Central memory CD8-positive, alpha-beta T cell (primary cell): Measurements from ENCODE around the gene STT3B.

Experiments
- ATAC-seq: fragments of 150-1000 bp; cut with Tn5 transposase; replicated peaks from 2 replicates; pipeline ENCODE4 v1.10.0; 2022; ENCODE audit warnings: mild to moderate bottlenecking, moderate FRiP score, moderate number of reproducible peaks; ENCODE audit not compliant: poor library complexity, severe bottlenecking; ENCODE audit errors: extremely low read depth
- DNase-seq, 2 donors: peaks; one replicate each; pipeline ENCODE4 v3.0.0; 2021; ENCODE audit warnings: low spot score in 2 of 2
- H3K27ac Mint-ChIP-seq: one replicate; pipeline ENCODE4 v1.8.0; 2022; ENCODE audit warnings: low read depth, mild to moderate bottlenecking, moderate library complexity, mixed read lengths
- H3K27me3 Mint-ChIP-seq: one replicate; pipeline ENCODE4 v1.8.0; 2022; ENCODE audit warnings: mixed read lengths
- H3K36me3 Mint-ChIP-seq: one replicate; pipeline ENCODE4 v1.8.0; 2022; ENCODE audit warnings: mild to moderate bottlenecking, moderate library complexity, mixed read lengths; ENCODE audit not compliant: insufficient read depth
- H3K4me1 Mint-ChIP-seq: one replicate; pipeline ENCODE4 v1.8.0; 2022; ENCODE audit warnings: mixed read lengths
- H3K4me3 Mint-ChIP-seq: one replicate; pipeline ENCODE4 v1.8.0; 2022; ENCODE audit warnings: mild to moderate bottlenecking, moderate library complexity, mixed read lengths
- H3K9me3 Mint-ChIP-seq: one replicate; pipeline ENCODE4 v1.8.0; 2022; ENCODE audit warnings: mixed read lengths

Gene STT3B

GRCh38 chr3:31673950-31674349 is 141.2 kb downstream of the STT3B start:
- no peak overlapping the region for H3K27ac Mint-ChIP-seq
- no peaks in the 10 kb centered on the region for H3K27me3 Mint-ChIP-seq
- DNase-seq (no peak), ATAC-seq (no peak)
- no peak overlapping the region for H3K4me3 Mint-ChIP-seq
- peaks cover 2% of the 10 kb centered on the region for H3K36me3 Mint-ChIP-seq
- no peaks in the 10 kb centered on the region for H3K9me3 Mint-ChIP-seq
- H3K4me1 Mint-ChIP-seq = no peaks in the 10 kb centered on the region

- no peaks in the 10 kb centered on the region for H3K4me1 Mint-ChIP-seq
- peaks cover 2% of the 10 kb centered on the region for H3K36me3 Mint-ChIP-seq
- no peaks in the 10 kb centered on the region for H3K9me3 Mint-ChIP-seq
- no peak overlapping the region for H3K4me3 Mint-ChIP-seq
- DNase-seq (no peak), ATAC-seq (no peak)
- H3K27me3 Mint-ChIP-seq = no peaks in the 10 kb centered on the region
- H3K27ac Mint-ChIP-seq = no peak overlapping the region
These were observed 143.8 kb downstream of the STT3B start for GRCh38 chr3:31676556-31676955.

GRCh38 chr3:31680072-31680870 is 147.5 kb downstream of the STT3B start:
- ATAC-seq = no peak
- H3K27me3 Mint-ChIP-seq = peaks cover 27% of the 10 kb centered on the region
- no peaks in the 10 kb centered on the region for H3K9me3 Mint-ChIP-seq
- DNase-seq = no peak
- H3K4me1 Mint-ChIP-seq = no peaks in the 10 kb centered on the region
- no peak overlapping the region for H3K4me3 Mint-ChIP-seq
- H3K27ac Mint-ChIP-seq = no peak overlapping the region
- H3K36me3 Mint-ChIP-seq = peaks cover 2% of the 10 kb centered on the region
